HG03196 (cell line): ENCODE data around the gene RBM10.

Experiments used
- ATAC-seq: cut with Tn5 transposase; IDR thresholded peaks from one replicate; pipeline ENCODE4 v1.9.1; 2021; ENCODE audit not compliant: unreplicated experiment

RBM10 gene

DNA sequence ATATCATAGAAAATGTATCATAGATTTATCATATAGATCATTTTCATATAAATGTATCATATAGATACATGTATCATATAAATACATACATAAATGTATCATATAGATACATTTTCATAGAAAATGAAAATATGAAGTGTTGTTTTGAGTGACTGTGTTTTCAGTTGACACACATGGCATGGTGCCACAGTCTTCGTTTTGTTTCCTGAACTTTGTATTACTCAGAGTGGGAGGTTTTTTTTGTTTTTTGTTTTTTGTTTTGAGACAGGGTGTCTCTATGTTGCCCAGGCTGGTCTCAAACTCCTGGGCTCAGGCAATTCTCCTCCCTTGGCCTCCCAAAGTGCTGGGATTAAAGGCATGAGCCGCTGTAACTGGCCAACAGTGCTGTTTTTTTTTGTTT is 3.9 kb downstream of the RBM10 start:
- ATAC-seq: no peak

DNA sequence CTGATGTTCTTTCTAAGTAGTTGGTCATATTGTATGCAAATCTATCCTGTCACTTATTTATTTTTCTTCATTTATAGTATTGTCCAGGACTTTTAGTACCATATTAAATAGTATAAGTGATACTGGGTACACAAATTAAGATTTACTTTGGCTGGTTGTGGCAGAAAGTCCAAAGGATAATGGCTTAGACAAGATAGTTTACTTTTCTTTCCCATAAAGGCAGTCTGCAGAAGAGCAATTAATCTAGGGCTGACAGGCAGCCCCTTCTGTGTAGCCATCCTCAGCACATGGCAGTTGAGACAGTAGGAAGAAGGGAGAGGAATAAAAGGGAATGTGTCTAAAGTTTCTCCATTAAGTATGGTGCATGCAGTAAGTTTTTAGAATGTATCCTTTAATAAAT is 6.4 kb downstream of the RBM10 start:
- ATAC-seq: no peak

DNA sequence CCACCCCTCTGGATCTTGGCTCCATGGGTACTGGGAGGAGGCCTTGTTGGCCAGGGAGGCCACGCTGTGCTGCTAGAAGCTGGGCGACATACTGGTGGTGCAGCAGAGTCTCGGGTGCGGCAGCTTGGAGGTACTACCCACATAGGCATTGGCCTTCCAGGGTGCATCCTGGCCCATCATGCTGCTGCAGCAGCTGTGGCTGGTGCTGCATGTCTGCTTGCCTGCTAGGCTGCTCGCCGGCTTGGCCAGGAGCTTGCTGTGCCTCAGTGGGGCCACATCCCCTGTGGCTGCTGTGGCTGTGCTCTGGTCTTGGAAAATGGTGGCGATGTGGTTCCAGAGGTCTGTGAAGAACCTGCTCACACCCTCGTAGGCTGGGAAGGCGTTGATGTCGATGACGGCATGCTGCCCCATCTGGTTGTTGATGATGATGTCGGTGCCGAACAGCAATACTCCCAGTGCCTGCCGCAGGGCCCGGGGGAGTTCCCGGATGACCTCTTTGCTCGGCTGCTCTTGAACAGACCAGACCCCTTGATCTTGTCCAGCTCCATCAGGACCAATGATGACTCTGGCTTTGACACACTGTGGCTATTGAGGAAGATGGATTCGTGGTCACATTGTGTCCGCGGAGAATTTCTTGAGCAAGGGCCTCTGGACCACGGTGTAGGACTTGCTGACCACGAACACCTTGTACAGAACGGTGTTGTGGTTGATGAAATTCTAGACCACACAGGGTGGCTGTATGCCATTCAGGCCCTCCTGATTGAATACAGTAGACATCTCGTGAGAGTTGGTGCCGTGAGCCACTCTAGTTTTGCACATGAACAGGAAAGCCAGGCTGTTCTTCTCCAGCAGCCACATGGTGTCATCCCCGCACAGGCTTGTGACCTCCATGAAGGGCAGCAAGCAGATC is 11.8 kb downstream of the RBM10 start:
- no peak for ATAC-seq

DNA sequence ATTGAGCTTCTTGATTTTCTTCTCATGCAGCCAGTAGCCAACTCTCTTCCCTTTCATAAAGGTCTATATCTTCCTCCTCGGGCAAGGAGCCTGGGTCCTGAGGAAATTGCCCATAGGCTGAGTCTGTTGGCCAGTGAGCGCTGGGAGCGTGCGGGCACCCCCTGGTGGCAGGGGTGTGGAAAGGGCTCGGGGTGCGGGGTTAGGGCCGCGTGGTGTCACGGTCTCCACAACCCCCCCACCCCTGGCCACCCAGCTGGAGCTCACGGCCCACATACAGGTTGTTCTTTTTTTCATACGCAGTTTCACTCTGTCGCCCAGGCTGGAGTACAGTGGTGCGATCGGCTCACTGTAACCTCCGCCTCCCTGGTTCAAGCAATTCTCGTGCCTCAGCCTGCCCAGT is 13.1 kb downstream of the RBM10 start:
- no peak for ATAC-seq

DNA sequence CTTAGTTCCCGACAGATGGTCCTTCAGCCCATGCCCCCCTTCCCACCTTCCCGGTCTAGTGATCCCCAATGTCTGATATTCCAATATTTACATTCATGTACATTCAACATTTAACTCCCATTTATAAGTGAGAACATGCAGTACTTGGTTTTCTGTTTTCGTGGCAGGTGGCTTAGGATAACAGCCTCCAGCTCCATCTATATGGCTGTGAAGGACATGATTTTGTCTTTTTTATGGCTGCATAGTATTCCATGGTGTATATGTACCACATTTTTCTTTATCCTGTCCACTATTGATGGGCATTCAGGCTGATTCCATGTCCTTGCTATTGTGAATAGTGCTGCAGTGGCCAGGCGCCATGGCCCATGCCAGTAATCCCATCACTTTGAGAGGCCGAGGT is 13.8 kb downstream of the RBM10 start:
- no peak for ATAC-seq

DNA sequence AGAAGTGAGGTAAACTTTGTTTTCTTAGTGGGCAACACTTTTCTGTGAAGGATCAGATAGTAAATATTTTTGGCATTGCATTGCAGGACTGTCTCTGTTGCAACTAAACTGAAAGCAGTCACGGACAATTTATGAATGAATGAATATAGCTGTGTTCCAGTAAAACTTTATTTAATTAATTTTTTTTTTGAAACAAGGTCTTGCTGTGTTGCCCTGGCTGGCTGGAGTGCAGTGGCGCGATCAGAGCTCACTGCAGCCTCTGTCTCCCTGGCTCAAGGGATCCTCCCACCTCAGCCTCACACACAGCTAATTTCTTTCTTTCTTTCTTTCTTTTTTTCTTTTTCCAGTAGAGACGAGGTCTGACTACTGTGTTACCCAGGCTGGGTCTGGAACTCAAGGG is 15.8 kb downstream of the RBM10 start:
- no peak for ATAC-seq

DNA sequence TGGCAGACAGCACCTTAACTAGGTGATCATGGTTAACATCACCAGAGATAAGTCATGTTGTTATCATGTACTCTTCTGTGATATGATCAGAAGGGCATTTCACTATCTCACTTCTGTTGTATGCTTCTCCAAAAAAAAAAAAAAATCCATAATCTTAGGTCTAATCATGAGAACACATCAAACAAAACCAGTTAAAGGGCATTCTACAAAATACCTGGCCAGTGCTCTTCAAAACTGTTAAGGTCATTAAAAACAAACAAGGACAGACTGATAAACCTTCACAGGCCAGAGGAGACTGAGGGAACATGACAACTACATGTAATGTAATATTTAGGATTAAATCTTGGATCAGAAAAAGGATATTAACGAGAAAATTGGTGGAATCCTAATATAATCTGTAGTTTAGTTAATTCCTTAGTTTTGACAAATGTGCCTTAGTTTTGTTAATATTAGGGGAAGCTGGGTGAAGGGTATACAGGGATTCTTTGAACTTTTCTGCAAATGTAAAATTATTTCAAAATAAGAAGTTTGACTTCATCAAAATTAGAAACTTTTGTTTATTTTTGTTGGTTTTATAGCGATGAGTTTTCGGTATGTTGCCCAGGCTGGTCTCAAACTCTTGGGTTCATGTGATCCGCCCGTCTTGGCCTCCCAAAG is 18.0 kb downstream of the RBM10 start:
- ATAC-seq: no peak

DNA sequence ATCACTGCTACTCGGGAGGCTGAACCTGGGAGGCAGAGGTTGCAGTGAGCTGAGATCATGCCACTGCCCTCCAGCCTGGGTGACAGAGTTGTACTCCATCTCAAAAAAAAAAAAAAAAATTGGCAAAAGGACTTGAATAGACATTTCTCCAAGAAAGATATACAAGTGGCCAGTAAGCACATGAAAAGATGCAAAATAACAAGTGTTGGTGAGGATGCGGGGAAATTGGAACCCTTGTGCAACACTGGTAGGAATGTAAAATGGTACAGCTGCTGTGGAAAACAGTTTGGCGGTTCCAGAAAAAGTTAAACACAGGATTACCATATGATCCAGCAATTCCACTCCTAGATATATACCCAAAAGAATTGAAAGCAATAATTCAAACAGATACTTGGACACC is 19.4 kb downstream of the RBM10 start:
- ATAC-seq: no peak

DNA sequence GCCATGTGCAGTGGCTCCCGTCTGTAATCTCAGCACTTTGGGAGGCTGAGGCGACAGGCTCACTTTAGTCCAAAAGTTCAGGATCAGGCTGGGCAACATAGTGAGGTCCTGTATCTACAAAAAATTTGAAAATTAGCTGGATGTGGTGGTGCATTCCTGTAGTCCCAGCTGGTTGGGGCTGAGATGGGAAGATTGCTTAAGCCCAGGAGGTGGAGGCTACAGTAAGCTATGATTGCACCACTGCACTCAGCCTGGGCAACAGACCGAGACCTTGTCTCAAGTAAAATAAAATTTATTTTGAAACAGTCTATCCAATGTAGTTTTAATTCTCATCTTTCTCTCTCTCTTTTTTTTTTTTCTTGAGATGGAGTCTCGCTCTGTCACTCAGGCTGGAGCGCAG is 21.1 kb downstream of the RBM10 start:
- ATAC-seq: no peak

DNA sequence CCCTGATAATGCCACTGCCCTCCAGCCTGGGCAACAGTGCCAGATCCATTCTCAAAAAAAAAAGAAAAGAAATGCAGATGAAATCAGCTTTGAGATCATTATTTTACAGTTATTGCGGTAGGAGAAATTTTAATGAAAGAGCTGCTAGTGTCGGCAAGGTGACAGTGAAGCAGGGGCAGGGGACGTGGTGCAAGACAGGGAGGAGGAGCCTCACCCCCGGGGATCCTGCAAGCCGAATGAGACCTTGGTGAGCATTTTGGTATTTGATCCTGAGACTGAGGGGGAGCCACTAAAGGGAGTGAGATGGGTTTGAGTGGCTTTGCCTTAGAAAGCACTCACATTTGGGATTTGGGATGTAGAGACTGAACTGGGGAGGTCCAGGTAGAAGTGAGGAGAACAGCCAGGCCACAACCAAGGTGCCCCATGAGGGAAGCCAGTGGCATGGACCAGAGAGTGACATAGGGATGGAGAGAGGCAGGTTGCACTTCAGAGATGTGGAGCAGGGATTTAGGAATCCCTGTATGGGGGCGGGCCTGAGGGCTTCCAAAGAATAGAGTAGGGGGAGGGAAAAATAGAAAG is 23.6 kb downstream of the RBM10 start:
- no peak for ATAC-seq

DNA sequence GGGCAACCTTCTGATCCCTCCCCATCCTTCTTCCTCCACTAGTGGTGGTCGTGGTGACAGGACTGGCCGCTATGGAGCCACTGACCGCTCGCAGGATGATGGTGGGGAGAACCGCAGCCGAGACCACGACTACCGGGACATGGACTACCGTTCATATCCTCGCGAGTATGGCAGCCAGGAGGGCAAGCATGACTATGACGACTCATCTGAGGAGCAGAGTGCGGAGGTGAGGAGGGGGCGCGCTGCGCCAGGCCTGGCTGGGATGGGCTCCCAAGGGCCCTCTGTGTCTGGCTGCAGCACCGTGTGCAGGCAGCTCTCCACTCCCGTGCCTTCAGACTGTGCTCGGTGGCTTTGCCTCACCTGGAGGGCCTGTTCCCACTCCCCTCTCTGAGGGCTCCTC is 24.3 kb downstream of the RBM10 start:
- no peak for ATAC-seq

DNA sequence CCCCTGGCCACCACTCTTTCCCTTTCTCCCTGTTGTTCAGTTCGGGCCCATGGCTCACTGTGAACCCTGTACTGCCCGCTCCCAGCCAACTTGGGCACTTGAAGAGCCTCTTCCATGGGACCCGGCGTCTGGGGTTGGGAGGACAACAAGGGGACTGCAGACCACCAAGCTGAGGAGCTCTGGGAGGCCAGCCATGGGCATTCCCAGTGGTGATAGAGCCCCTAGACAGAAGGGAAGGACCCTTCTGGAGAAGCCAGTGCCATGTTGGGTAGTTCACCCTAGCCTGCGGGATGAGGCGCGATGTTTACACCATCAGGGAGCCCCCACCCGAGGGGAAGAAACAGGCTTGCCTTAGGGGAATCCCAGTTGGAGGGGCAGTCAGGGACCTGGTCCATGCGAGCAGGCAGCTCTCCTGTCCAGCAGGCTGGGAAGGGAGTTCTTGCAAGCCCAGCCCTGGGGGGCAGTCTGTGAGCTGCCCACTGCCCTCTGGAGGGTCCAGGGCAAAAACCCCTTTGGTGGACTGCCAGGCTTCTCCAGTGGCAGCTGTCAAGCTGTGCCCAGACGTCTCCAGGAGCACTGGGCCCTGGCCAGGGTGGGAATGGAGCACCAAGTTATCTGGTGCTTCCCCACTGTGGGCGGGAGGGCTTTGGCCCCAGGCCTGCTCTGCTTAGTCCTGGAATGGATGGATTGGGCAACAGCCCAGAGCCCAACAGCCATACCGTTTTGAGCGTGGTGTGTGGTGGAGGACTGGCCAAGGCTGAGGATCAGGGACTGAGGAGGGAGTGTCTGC is 24.9 kb downstream of the RBM10 start:
- no peak for ATAC-seq

DNA sequence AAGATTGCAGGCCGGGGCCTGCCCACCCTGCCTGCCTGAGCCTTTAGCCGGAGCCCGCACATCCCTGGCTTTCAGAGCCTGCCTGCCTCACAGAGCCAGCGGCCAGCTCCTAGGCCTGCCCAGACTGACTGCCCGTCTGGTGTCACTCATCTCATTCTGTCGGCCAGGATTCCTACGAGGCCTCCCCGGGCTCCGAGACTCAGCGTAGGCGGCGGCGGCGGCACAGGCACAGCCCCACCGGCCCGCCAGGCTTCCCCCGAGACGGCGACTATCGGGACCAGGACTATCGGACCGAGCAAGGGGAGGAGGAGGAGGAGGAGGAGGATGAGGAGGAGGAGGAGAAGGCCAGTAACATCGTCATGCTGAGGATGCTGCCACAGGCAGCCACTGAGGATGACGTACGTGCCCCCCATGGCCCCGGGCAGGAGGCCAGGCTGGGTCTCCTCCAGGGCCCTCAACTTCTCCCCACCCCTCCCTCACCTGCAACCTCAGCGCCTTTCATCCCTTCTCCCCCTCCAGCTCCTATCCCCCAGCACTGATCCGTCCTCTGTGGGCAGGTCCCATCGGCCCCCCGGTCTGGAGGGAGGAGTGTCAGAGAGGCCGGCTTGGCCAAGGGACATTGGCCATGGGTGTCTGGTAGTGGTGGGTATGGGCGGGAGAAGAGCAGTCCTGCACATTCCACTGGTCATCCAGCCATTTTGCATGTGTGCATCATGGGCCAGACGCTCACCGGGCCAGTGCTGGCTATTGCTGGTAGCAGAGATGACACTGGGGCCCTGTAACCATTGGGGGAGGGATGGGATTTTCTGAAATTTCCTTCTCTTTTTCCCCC is 26.1 kb downstream of the RBM10 start:
- ATAC-seq: no peak

DNA sequence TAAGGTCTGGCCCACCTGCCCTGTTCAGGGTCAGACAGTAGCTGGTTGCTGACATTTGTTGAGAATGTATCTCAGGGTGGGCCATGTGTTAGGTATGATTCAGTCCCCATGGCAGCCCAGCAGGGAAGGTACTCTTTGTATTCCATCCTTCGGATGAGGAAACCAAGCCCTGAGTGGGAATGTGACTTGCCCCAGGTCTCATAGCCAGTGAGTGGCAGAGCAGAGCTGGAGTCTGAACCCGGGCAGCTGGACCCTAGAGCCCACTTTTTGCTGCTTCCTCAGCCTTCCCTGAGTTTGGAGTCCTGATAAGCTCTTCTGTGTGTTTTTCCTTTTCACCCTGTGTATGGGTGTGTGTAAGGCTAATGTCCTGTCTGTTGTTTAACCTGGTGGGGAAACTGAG is 27.0 kb downstream of the RBM10 start:
- no peak for ATAC-seq

DNA sequence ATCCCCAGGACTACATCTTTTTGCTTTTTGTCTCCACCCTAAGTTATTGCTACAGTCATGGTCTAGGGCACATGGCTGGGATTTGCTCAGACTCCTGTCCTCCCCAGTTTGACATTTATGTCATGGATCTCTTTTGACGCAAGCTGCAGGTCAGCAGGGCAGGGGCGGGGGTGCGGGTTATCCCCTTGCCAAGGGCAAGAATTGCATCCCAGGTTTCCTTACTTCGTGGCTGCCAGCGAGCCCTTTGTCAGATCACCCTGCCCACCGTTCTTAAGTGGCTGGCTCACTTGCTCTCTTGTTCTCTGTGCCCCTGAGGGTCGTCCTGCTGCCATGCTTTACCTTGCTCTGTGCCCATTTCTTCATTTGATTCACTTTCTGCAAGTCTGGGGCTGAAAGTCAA is 27.5 kb downstream of the RBM10 start:
- no peak for ATAC-seq

DNA sequence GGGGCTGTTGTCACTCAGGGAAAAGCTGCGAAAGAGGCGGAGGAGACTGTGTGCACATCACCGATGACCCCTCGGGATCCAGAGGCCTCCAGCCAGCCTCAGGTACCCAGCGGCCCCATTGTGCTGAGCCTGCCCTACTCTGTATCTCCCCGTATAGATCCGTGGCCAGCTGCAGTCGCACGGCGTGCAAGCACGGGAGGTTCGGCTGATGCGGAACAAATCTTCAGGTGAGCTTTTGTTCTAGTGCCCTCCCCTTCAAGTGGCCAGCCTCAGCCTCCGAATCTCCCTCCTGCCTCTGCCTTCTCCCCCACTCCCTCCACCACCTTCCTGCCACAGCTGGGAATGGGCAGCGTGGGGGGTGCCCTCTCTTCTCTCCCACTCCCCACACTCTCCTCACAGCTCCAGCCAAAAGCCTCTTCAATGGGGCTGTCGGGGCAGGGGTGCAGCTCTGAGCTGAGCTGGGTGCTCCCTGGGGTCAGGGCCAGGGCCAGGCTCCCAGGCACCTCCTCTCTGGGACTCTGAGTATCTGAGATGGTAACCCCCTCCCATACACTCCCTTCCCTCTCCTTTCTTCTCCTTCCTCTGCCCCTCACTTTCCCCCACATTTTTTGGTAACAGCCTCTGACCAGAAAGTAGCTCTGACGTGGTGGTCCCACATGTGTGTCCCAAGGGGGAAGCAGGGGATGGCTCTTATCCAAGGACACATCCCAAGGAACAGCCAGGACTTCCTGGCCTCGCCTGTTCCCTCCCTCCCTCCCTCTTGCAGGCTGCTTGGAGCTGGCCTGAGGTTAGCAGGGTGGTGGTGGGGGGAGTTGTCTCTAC is 28.2 kb downstream of the RBM10 start:
- no peak for ATAC-seq

DNA sequence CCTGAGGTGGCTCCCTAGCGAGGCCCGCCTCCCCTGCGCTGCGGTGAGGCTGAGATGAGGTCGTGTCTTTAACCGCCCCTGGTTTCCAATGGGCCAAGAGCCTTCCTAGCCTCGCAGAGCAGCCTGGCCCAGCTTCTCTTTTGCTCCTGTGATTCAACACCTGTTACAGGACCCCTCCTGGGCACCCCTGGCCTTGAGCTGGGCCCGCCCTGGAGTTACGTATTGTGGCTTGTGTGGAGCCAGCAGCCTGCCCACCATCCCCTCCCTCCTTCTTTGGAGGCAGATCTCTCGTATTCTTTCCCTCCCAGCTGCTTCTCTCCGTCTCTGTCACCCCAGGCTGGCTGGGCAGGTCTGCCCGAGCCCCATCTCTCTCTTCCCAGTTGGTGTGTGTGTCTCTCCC is 29.4 kb downstream of the RBM10 start:
- ATAC-seq: no peak

DNA sequence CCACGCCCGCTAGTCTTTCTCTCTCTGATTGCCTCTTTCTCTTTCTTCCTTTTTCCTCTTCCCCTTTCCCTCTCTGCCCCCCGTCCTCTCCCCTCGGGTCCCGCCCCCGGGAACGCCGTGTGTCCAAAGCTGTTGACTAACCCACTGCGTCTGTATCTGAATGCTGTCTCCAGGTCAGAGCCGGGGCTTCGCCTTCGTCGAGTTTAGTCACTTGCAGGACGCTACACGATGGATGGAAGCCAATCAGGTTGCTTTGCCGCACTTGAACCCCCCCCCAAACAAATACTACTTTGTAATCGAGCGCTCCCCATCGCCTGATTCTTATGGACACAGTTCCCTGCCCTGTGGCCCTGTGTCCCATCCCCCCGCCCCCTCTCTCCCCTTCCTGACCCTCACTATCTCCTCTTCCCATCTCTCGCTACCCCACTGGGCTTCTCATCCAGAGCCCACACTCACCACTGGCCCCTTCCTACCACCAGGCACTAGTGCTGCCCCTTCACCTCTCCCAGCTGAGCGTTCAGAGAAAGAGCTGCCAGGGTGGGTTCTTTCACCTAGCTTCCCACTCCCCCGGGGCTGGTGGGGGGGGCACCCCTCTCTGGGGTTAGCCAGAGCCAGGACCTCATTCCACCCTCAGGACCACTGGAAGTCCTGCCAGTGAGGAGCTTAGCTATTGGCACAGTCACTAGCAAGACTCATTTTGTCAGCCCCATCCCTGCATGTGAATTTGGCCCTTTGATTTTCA is 30.0 kb downstream of the RBM10 start:
- no peak for ATAC-seq

DNA sequence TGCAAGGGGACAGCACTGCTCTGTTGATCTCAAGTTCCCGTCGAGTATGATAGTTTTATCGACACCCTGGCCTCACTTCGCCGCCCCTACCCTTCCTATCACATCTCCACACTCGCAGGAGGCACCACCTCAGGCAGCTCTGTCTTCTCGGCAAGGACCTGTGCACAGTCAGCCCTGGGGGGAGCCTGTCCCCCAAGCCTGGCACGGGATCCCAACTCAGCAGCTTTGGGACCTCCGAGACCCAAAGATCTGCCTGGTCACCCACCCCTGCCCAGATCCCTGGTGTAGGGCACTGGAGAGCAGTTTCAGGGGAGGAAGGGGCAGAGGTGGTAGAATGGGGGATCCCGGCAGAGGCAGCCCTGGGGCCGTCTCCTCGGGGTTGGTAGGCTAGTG is 30.6 kb downstream of the RBM10 start:
- no peak for ATAC-seq
